GM19099 (cell line): ENCODE data around the gene KCNN3.

Source experiments
- POLR2A ChIP-seq: IDR thresholded peaks from 3 replicates; pipeline ENCODE4 v1.6.1; 2011; ENCODE audit warnings: low read depth; ENCODE audit not compliant: insufficient read length; ENCODE audit errors: extremely low read depth

KCNN3 gene

DNA sequence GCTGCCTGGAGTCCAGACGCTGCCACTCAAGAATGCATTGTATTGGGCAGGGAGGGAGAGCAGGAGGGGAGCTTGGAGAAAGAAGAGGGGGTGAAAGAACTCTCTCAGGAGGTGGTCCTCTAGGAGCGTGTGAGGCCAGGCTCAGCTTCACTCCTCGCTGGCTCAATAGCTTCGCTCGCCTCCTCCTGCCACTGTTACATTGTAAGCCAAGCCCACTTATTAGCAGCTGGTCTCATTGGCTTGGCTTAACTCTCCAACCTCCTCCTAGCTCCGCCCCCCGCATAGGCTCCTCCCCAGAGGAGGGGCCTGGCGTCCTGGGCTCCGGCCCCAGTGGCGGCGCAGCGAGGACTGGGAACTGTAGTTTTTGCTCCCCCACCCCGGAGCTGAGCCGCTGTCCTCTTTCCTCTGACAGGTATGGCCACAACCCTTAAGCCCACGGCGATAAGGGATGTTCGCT lies at the start of gene KCNN3:
KCNN3 (minus strand) TSS at position 167 of the 457 bp plus-strand sequence. CDS start 317 bp downstream, outside the sequence.
- TF ChIP-seq POLR2A: peak; percentile 98

DNA sequence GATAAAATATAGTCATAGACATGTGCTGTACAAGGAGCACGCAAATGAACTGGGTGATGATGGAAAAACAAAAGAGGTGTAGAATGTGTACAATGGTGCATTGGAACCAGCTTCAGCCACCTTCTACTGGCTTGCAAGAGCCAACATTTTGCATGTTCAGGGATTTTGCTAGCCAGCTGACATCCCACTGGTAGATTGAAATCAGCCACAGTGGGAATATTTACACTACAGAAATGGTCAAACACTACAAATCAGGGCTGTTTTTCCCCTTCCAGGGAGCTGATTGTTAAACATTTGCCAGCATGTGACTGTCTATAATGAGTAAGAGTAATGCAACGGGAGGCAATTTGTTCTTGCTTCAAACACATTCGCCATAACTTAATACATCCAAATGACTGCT lies 43.2 kb upstream of the KCNN3 start:
- TF ChIP-seq POLR2A: no peak

DNA sequence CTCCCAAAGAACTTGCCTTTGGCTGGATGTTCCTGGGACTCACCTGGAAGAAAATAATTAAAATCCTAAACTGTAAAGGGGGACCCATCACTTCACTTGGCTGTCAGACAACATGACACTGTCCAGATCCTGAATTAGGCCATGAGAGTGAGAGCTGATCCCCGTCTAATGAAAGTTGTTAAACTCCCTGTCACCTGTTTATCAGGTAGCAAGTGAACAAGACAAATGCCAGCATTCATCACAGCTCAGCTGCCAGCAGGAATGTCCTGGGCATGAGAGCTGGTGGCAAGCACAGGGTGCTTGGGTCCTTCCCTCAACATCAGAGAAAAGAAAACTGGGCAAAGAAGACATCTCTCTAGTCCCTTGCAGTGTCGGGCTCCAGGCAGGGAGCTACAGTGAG lies 42.7 kb upstream of the KCNN3 start:
- TF ChIP-seq POLR2A: no peak

DNA sequence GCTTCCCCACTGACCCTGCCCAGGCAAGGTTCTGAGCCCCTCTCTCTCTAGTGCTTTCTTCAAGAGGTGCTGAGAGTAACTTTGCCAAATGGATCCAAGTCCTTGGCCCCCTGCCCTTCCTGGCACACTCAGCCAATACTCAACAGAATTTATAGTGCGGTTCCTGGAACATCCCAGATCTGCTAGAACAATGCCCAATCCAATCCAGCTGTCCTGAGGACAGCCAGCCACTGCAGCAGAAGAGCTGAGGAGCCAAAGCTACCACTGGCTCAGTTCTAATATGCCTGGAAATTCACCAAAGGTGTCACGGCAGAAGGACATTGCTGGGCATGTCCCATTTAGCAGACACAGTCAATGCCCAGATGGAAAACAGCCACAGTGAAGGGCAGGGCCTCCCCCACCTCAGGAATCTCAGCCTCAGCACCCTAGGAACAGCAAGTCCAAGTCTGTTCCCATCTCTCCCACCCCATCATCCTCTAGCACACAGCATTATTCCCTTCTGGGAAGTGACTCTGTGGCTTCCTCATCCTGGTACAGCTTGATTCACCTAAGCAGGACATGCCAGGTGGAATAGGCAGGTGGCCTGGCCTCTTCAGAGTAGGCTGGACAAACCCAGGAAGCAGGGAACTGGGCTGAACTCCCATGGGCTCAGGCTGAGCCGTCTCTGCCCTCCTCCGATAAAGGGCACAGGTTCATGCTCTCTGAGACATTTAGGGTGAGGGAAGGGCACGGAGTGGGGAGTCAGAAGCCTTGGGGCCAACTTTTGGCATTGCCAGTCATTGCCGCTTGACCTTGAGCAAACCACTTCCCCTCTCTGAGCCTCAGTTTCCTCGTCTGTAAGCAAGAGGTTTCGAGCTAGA lies 41.8 kb upstream of the KCNN3 start:
- no peak for TF ChIP-seq POLR2A

DNA sequence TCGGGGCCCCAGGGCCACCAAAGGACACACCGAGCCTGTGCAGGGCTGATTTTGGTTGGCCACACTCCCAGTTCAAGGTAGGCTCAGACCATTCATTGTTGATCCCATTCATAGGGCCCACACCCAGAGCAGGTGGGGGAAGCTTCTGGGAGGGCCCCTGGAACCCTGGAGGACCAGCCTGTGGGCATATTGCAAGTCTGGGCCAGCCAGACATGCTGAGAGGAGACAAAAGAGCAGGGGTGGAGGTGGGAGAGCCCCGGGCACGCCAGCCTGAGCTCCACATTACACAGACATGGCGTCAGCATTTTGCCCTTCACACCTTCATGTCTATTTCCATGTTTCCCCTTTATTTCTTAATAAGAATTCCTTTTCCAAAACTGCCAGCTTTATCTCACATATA lies 40.8 kb upstream of the KCNN3 start:
- TF ChIP-seq POLR2A: no peak

DNA sequence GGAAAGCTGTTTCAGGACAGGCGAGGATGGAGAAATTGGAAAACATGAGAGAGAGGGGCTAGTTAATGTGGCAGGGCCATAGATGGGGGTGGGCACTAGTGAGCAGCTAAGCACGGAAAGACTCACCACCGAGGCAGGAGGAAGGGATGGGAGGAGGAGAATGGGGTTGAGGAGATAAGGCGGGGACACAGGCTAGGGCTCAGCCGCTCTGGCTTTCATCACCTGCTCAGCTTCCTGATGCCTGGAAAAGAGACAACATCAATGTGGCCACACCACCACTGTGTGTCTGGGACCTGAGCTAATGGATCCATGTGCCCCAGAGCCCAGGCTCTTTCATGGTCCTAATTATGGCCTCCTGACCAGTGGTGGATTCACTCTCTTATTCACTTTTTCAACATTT lies 38.9 kb upstream of the KCNN3 start:
- no peak for TF ChIP-seq POLR2A

DNA sequence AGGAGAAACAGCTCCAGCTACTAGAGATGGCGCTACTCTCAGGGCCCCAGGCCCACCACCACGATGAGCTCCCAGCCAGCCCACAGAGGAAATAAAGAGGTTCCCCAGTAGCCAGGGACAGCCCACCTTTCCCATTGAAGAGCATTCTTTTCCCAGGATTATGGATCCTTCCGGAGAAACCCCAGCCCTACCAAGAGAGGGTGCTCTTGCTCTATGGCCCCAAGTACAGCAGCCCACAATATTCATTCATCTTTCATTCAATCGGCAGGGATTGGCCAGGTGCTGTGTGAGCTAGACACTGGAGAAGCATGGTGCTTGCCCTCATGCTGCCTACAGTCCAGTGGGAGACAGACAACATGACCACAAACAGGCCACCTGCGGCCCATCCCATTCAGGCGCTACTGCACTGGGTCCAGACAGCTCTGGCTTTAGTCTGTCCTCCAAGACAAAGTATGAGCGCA lies 36.6 kb upstream of the KCNN3 start:
- no peak for TF ChIP-seq POLR2A

DNA sequence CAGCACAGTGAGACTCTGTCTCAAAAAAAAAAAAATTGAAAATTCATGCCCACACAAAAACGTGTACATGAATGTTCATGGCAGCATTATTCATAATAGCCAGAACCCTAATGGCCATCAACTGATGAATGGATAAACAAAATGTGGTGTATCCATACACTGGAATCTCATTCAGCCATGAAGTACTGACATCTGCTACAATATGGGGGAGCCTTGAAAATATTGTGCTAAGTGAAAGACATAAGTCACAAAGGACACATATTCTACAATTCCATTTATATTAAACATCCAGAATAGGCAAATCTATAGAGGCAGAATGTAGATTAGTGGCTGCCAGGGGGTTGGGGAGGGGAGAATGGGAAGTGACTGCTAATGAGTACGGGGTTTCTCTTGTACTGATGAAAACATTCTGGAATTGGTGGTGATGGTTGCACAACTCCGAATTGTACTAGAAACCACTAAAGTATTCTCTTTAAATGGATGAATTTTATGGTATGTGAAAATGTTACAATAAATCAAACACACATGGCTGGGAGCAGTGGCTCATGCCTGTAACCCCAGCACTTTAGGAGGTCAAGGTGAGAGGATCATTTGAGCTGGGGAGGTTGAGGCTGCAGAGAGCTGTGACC lies 33.0 kb upstream of the KCNN3 start:
- no peak for TF ChIP-seq POLR2A

DNA sequence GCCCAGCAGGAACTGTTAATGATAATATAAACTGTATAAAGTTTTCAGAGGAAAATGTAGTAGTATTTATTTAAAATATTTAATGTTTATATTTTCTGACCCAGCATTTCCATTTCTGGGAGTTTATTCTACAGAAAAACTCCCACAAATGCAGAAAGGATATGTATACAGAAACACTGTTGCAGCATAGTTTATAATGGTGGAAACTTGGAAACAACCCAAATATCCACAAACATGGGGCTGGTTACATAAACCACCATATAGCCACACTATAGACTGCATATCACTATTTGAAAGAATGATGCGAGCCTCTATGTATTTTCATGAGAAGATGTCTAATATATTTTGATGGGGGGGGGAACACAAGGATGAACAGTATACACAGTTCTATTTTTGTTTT lies 31.5 kb upstream of the KCNN3 start:
- TF ChIP-seq POLR2A: no peak

DNA sequence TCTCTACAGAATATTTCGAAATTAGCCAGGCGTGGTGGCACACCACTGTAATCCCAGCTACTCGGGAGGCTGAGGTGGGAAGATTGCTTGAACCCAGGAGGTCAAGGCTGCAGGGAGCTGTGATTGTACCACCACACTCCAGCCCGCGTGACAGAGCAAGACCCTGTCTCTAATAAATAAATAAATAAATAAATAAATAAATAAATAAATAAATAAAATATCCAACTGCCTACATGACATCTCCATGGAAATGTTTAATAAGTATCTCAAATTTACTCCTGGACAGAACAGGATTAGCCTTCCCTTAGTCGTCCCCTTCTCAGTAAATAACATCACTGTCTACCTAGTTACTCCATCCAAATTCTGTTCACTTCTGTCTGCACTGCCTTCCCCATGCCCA lies 29.0 kb upstream of the KCNN3 start:
- TF ChIP-seq POLR2A: no peak

DNA sequence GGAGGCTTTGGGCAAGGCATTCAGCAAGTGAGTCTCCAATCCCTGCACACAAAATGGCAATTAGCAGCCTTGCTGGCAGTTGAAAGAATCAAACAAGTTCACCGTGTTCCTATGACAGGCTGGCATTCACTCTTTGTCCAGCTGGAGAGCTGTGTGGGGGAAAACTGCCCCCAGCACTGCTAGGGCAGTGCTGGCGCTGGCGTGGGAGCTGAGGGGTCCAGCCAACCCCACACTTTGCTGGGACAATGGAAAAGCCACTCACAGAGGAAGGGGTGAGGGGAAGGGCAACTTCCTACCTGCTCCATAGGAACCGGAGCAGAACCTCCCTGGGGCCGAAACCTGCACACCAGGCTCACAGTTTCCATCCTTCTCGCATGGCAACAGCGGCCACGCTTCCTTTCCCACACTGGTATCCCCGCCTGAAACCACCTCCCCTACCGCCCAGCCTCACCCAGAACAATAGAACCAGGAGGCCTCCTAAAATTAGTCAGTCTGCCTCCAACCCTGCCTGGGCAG lies 26.7 kb upstream of the KCNN3 start:
- TF ChIP-seq POLR2A: no peak

DNA sequence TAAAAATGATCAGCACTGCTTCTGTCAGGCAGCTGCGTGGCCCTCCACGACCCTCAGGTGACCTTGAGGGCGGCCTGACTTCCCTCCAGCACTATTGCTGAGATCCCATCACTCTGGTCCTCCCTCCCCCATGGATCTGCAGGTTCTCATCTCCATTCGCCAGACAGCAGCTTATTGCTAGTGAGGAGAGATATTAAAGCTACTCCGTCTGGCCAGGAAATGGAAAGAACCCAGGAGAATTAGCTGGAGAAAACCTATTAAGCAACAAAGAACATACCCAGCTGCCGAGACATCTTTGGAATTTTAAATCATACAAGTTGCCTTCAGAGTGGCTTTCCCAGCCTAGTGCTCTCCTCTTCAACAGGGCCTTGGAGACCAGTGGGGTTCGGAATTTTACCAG lies 25.7 kb upstream of the KCNN3 start:
- TF ChIP-seq POLR2A: no peak

DNA sequence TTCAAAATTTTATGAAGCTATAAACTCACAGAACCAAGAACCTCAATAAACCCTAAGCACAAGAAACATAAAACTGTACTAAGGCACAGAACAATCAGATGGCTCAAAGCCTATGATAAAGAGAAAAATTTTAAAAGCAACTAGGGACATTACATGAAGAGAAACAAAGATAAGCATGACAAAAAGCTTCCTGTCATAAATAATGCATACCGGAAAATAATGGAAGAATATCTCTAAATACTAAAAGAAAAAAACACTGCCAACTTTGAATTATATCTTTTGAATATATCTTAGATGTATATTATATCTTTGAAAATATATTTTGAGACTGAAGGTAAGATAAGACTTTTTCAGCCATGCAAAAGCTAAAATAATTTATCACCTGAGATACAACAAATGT lies 21.4 kb upstream of the KCNN3 start:
- TF ChIP-seq POLR2A: no peak

DNA sequence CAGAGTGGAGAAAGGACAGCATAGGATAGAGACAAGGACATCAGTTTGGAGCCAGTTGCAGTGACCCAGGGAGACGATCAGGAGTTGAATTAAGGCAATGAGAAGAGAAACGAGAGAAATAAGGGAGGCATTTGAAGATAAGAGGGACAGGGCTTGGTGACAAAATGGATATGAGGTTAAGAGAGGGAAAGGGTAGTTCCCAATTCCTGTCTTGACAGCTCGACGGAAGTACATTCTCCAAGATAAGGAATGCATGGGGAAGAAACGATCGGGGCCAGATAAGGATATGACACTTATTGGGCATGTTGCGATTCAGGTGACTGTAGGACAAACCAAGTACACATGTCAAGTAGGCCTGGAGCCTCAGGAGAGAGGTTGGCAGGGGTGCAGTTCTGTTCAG lies 18.7 kb upstream of the KCNN3 start:
- no peak for TF ChIP-seq POLR2A

DNA sequence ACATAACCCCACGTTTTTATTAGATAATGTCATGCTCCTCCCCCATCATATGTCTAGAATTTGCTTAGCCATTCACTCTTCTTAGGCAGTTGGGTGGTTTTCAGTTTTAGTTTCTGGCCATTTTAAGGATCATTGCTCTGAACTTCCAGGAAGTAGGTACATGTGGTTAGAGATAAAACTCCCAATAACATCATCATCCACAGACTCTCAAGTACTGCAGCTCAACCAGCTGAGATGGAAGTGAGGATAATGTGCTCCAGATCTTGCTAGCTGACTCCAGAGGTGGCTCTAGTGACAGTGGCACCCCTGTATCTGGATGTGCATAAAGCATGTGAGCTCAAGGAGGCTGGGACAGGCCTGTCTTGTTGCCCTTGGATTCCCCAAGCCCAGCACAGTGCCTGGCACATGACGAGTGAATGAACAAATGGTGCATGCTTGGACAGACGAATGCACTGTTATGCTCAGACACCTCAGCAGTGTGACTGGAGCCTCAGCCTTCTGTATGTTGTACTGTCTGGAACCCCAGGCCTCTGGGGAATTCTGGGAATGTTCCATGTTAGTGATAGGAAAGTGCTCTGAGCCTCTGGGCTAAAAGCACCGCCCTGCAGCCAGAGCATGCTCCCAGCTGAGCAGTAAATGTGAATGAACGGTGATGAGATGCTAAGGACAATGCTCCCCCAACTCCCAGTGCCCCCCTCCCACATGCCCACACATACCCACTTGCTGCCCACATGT lies 16.4 kb upstream of the KCNN3 start:
- TF ChIP-seq POLR2A: no peak

DNA sequence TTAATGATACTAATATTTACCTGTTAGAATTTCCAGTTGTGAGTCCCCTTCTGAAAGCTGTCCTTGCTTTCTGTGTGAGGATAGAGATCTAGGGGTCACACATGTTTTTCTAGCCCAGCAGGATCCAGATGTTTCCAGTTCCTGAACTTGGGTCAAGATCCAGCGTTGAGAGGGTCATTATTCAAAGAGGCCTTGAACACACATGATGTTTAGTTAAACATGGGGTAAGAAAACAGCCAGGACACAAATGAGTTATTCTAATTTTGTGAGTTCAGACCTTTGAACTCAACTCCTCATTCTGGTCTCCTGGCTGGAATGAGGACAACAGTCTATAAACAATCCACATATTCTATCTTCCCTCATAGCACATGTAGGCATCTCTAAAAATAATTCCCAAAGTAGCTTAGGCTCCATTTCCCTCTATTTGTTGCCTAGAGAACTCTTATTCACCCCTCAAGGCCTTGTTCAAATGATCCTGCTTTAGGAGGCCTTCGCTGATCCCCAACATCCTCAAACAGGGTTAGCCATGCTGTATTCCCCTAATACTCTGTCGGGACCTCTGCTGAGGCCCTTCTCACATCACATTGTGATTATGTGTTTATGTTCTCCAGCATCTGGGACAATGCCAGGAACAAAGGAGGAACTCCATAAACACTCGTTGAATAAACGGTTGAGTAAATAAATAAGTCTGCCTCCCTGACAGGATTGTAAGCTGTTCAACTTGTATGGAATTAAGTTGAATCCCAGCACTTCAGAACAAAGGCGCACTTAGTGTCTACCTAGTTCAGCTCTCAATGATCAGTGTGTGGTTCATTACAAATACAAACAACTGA lies 15.0 kb upstream of the KCNN3 start:
- no peak for TF ChIP-seq POLR2A
